Measurements from ENCODE around the gene NCK1. TPM values are rescaled to one million over a fixed set of nuclear protein-coding genes. Genes with fewer than 3 reads are reported as not detected.
"Not testable (repeated sequence)": the region's sequence is repeated elsewhere in the genome, so short reads cannot be mapped to it uniquely, and the experiment has no call there.

Gene NCK1
- total RNA-seq, 1 donor from 2014 or later, result 38.3 TPM

- DNase-seq (ENCODE audit: low spot score in 2 of 2) (no peak), FAIRE-seq (no peak)
Observed at GRCh38 chr3:136860541-136860940, 1.5 kb upstream of the NCK1 start.

- DNase-seq (ENCODE audit: low spot score in 2 of 2), result peak in 1 of 2 donors; percentile 35
- FAIRE-seq, result no peak
Observed at GRCh38 chr3:136862617-136863322, 762 bp downstream of the NCK1 start.

GRCh38 chr3:136869282-136869681 is 7.3 kb downstream of the NCK1 start:
- FAIRE-seq, result no peak

GRCh38 chr3:136872258-136872657 is 10.2 kb downstream of the NCK1 start:
- not testable (repeated sequence) for DNase-seq (ENCODE audit: low spot score in 2 of 2); FAIRE-seq

More at GRCh38 chr3:136869282-136869681, 7.3 kb downstream of the NCK1 start:
- DNase-seq (ENCODE audit: low spot score in 2 of 2), result no peak

DNA sequence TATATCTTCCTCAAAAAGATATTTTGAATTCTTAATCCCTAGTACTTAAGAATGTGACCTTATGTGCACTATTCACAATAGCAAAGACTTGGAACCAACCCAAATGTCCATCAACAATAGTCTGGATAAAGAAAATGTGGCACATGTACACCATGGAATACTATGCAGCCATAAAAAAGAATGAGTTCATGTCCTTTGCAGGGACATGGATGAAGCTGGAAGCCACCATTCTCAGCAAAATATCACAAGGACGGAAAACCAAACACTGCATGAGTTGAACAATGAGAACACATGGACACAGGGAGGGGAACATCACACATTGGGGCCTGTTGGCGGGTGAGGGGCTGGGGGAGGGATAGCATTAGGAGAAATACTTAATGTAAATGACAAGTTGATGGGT is 17.5 kb downstream of the NCK1 start:
- DNase-seq (ENCODE audit: low spot score in 2 of 2); FAIRE-seq: not testable (repeated sequence)

GRCh38 chr3:136882571-136882970 is 20.6 kb downstream of the NCK1 start:
- FAIRE-seq, result no peak
- DNase-seq (ENCODE audit: low spot score in 2 of 2), result no peak

- no peak for DNase-seq (ENCODE audit: low spot score in 2 of 2)
- no peak for FAIRE-seq
Observed at GRCh38 chr3:136883967-136884720, 22.1 kb downstream of the NCK1 start.

DNA sequence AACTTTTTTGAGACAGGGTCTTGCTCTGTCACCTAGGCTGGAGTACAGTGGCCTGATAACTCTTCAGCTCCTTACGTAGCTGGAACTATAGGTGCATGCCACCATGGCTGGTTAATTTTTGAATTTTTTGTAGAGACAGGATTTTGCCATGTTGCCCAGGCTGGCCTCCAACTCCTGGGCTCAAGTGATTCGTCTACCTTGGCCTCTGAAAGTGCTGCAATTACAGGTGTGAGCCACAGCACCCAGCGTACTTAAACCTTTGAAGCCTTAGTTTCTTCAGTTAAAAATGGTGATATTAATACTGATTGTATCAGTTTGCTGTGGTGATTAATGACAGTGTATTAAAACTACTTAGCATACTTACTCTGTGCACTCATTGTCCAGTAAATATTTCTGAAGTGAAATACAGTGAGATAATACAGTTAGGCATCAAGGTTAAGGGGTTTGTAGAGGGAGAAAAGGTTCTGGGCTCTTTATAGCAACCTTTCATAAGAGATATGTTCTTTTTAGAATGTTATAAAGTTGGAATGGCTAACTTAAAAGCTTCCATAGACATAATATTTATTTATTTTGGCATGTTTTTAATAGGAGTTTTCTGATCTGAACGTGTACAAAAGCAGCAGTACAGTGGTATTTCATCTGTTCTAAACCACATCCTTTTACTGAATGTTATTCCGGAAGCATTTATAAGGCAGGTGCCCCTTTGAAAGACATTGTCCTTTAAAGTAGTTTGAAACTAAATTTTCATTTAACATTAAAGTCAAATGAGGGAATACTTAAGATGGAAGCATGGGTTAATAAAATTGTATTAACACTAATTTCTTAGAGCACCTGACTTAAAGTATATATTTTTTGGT is 23.6 kb downstream of the NCK1 start:
- FAIRE-seq, result no peak
- no peak for DNase-seq (ENCODE audit: low spot score in 2 of 2)

- no peak for FAIRE-seq
- no peak for DNase-seq (ENCODE audit: low spot score in 2 of 2)
Observed at GRCh38 chr3:136889947-136890346, 27.9 kb downstream of the NCK1 start.

- FAIRE-seq, result no peak
- no peak for DNase-seq (ENCODE audit: low spot score in 2 of 2)
Observed at GRCh38 chr3:136891934-136892855, 30.2 kb downstream of the NCK1 start.

DNA sequence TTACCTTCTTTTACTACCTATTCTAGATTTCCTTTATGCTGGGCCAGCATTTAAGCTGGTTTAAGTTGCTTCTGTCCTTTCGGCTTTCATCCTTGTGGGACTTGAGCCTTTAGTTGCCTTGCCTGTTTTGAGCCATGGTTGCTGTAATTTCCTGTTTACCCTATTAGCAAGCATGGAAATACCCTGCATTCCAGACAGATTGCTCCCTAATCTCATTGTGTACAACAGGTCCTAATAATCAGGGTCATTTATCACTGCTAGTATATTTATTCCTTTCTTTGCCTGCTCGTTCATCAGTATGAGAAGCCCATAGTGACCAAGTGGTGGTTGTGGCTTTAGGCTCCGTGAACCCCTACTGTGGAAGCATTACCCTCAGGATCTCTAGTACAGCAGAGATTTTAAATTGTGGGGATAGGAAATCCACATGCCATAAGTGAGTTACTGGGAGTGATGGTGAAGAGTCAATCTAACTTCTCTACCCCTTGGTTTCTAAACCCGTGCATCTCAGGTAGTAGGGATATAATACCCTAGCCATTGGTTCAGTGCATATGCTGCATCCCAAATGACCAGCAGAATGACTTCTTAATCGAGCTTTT is 31.9 kb downstream of the NCK1 start:
- DNase-seq (ENCODE audit: low spot score in 2 of 2) (no peak), FAIRE-seq (no peak)

GRCh38 chr3:136897171-136897570 is 35.2 kb downstream of the NCK1 start:
- FAIRE-seq; DNase-seq (ENCODE audit: low spot score in 2 of 2): not testable (repeated sequence)

GRCh38 chr3:136898549-136898948 is 36.5 kb downstream of the NCK1 start:
- no peak for FAIRE-seq
- DNase-seq (ENCODE audit: low spot score in 2 of 2), result no peak

DNA sequence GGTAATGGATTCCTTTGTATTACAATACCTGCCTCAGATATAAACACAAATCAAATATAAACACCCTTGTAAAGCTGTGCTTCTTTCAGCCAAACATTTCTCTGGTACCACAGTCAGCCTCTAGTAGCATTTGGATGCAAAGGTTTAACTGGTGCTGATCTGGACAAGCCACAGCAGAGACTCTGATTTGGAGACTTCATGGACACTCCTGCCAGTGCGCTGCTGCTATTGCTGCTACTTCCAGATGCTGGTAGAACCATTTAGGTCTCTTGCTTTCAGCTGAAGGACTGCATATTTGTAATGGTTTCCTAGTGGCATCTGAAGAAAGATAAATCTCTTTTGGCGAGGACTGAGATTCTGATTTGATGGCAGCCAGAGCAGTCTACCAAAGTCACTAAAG is 36.9 kb downstream of the NCK1 start:
- no peak for DNase-seq (ENCODE audit: low spot score in 2 of 2)
- no peak for FAIRE-seq

DNA sequence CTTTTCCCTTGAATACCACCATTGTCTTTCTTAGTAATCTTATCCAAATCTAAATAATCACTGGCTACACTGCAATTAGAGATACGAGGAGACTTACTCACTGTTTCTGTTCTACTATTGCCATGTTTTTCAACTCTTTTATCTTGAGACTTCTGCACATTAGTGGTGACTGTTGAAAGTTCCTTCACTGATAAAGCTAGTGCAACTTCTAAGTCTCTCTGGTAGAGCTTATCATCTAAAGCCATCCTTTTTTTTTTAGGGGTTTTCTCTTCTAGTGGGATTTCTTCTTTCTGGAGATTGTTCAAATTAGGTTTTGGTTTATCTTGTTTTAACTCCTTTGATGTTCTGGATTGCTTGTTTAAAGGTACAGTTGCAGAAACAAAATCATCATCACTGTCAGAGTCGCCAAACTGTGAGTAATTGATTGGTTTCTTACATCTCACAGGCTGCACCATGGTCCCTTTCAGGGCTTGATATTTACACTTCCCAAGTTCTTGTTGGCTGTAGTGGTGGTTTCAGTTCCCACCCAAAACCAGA is 37.7 kb downstream of the NCK1 start:
- no peak for FAIRE-seq
- no peak for DNase-seq (ENCODE audit: low spot score in 2 of 2)

GRCh38 chr3:136900694-136901093 is 38.7 kb downstream of the NCK1 start:
- DNase-seq (ENCODE audit: low spot score in 2 of 2); FAIRE-seq: not testable (repeated sequence)

DNA sequence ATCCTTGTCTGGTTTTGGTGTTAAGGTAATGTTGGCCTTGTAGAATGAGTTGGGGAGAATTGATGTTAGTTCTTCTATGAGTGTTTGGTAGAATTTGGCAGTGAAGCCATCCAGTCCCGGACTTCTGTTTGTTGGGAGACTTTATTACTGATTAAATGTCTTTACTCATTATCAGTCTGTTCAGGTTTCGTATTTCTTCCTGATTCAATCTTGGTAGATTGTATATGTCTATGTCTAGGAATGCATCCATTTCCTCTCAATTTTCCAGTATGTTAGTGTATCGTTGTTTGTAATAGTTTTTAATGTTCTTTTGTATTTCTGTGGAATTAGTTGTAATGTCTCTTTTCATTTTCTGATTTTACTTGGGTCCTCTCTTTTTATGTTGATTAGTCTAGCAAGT is 39.4 kb downstream of the NCK1 start:
- no peak for FAIRE-seq
- DNase-seq (ENCODE audit: low spot score in 2 of 2), result no peak

GRCh38 chr3:136902530-136902929 is 40.5 kb downstream of the NCK1 start:
- not testable (repeated sequence) for DNase-seq (ENCODE audit: low spot score in 2 of 2); FAIRE-seq

GRCh38 chr3:136903899-136904298 is 41.9 kb downstream of the NCK1 start:
- no peak for DNase-seq (ENCODE audit: low spot score in 2 of 2)
- FAIRE-seq, result no peak

All from frontal cortex (tissue), 4 donors.